Loucy (cell line): Measurements from ENCODE around the gene GPR153.

Experiments
- H2AFZ ChIP-seq: fragments of 200-600 bp; sonication (generic); 2 replicates; pipeline ENCODE4 v1.6.0; 2016; ENCODE audit warnings: antibody characterized with exemption, mild to moderate bottlenecking, low read length, moderate library complexity
- H3F3A ChIP-seq: fragments of 200-600 bp; 2 replicates; pipeline ENCODE4 v1.6.0; 2016; ENCODE audit warnings: antibody characterized with exemption, low read depth, mild to moderate bottlenecking
- H3K27me3 ChIP-seq: fragments of 200-600 bp; sonication (generic); 2 replicates; pipeline ENCODE4 v1.6.1; 2014; ENCODE audit warnings: low read length, mild to moderate bottlenecking; ENCODE audit not compliant: insufficient read depth, poor library complexity, severe bottlenecking
- H3K36me3 ChIP-seq: fragments of 200-600 bp; sonication (generic); 2 replicates; pipeline ENCODE4 v1.6.1; 2016; ENCODE audit warnings: low read length; ENCODE audit not compliant: insufficient read depth
- H3K4me1 ChIP-seq: fragments of 200-600 bp; sonication (generic); 2 replicates; pipeline ENCODE4 v1.5.1; 2014; ENCODE audit warnings: low read length, mild to moderate bottlenecking; ENCODE audit not compliant: insufficient read depth, poor library complexity, severe bottlenecking
- H3K4me2 ChIP-seq: fragments of 200-600 bp; sonication (generic); 2 replicates; pipeline ENCODE4 v1.6.0; 2014; ENCODE audit warnings: antibody characterized with exemption, low read length, low read depth, mild to moderate bottlenecking; ENCODE audit not compliant: poor library complexity, severe bottlenecking
- H3K4me3 ChIP-seq: fragments of 200-600 bp; sonication (generic); 2 replicates; pipeline ENCODE4 v1.5.1; 2014; ENCODE audit warnings: low read length, mild to moderate bottlenecking, mixed read lengths; ENCODE audit not compliant: poor library complexity, severe bottlenecking
- H3K79me2 ChIP-seq: fragments of 200-600 bp; sonication (generic); 2 replicates; pipeline ENCODE4 v1.6.1; 2014; ENCODE audit warnings: low read length; ENCODE audit not compliant: insufficient read depth
- H3K9ac ChIP-seq: fragments of 200-600 bp; sonication (generic); 2 replicates; pipeline ENCODE4 v1.6.0; 2014; ENCODE audit warnings: mild to moderate bottlenecking, low read depth, low read length, moderate library complexity; ENCODE audit not compliant: poor library complexity, severe bottlenecking
- H3K9me2 ChIP-seq: fragments of 200-600 bp; sonication (generic); replicated peaks from 2 replicates; pipeline ENCODE4 v1.6.1; 2016; ENCODE audit warnings: low read depth, low read length, mixed read lengths
- H3K9me3 ChIP-seq: fragments of 200-600 bp; sonication (generic); 2 replicates; pipeline ENCODE4 v1.6.1; 2014; ENCODE audit warnings: mild to moderate bottlenecking, antibody characterized with exemption, low read length, low read depth; ENCODE audit not compliant: insufficient read depth
- H4K20me1 ChIP-seq: fragments of 200-600 bp; sonication (generic); 2 replicates; pipeline ENCODE4 v1.6.0; 2014; ENCODE audit warnings: antibody characterized with exemption, low read length, mild to moderate bottlenecking; ENCODE audit not compliant: insufficient read depth, poor library complexity, severe bottlenecking
- CTCF ChIP-seq: fragments of 200-600 bp; sonication (generic); conservative IDR thresholded peaks from 2 replicates; pipeline ENCODE4 v1.5.1; 2014; ENCODE audit warnings: mild to moderate bottlenecking, antibody characterized with exemption, low read length
- EZH2phosphoT487 ChIP-seq: fragments of 200-600 bp; IDR thresholded peaks from 2 replicates; pipeline ENCODE4 v1.6.1; 2018; ENCODE audit warnings: antibody characterized with exemption, mild to moderate bottlenecking, moderate library complexity, borderline replicate concordance

Gene GPR153

DNA sequence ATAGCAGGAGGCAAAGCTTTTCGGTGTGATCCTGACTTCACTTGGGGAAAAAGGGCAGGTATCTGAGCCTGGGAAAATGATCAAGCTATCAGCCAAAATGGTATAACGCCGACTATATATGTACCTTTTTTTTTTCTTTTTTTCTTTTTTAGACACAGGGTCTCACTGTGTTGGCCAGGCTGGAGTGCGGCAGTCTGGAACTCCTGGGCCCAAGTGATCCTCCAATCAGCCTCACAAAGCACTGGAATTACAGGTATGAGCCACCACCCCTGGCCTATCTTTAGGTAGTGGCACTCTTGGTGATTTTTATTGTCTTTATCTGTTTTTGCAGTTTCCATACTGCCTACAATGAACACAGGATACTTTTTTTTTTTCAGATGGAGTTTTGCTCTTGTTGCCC is 23.8 kb downstream of the GPR153 start:
- Histone ChIP-seq H3K9me3 (no peaks in the 10 kb centered on the region), H3K27me3 (no peaks in the 10 kb centered on the region), H3K4me2 (no peak overlapping the region), H3K79me2 (peaks cover 35% of the 10 kb centered on the region), H3K9ac (no peak overlapping the region), H3K9me2 (no peaks in the 10 kb centered on the region), H4K20me1 (peaks cover 12% of the 10 kb centered on the region), H2AFZ (no peak overlapping the region), H3F3A (no peaks in the 10 kb centered on the region), H3K4me1 (peaks cover 21% of the 10 kb centered on the region), H3K4me3 (no peak overlapping the region), H3K36me3 (peaks cover 6% of the 10 kb centered on the region; the same call in 1 of the 2 replicates)
- TF ChIP-seq CTCF (no peak), EZH2phosphoT487 (no peak)

DNA sequence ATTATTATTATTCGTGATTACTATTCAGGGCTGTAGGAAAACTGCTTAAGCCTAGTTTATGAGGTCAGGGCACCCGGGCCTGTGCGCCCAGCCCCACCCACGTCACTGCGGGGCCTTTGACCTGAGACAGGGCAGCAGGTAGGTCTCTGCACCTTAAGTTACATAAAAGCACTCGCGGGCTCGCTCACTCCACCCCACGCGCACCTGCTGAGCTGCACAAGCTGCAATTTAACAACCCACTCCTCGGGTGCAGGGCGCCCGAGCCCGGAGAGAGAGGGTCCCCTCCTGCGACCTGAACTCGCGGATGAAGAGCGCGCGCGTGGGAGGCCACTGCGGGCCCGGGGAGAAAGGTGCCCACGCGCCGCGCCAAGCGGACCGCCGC is 25.6 kb downstream of the GPR153 start:
- peak overlapping the region; percentile 78 for H3K9ac ChIP-seq
- peak overlapping the region; percentile 81 for H3K4me3 ChIP-seq
- TF ChIP-seq CTCF (no peak), EZH2phosphoT487 (no peak)
- H3K9me2 ChIP-seq, result no peaks in the 10 kb centered on the region
- peaks cover 15% of the 10 kb centered on the region; the same call in 1 of the 2 replicates for H3K36me3 ChIP-seq
- peaks cover 29% of the 10 kb centered on the region for H3K4me1 ChIP-seq
- no peaks in the 10 kb centered on the region for H3K27me3 ChIP-seq
- H3F3A ChIP-seq, result no peaks in the 10 kb centered on the region
- H3K79me2 ChIP-seq, result peaks cover 50% of the 10 kb centered on the region
- peaks cover 12% of the 10 kb centered on the region for H4K20me1 ChIP-seq
- H3K9me3 ChIP-seq, result no peaks in the 10 kb centered on the region
- no peak overlapping the region for H2AFZ ChIP-seq
- peak overlapping the region; percentile 79 for H3K4me2 ChIP-seq

DNA sequence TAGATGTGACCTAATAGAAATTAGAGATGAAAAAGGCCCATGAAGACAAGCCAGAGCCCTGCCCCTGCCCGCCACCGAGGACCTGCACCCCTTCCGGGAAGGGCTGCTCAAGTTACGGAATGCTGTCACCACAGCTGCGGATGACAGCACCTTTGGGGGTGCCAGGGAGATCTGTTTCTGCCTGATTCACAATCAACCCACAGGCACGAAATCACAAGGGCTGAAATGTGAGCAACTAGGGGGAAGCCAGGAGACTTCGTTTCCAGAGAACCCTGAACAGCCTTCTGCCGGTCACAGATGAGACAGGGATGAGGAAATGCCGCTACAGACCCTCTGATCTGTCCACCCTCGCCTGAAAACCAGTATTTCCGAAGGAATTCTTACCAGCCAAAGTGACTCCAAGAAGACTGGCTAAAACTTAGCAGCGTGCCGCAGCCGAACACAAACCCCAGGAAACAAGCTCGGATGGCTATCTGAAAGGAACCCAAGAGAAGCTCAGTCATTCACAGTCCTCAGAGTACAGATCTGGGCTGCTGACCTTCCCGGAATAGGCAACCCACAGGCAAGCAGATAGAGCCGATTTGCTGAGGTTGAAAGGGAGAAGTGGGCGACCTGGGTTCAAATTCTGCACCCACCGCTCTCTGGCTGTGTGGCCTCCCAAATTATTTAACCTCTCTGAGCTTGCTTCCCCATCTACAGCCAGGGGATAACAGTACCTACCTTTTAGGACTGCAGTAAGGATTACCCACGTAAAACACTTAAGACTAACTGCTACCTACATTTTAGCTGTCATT is 26.2 kb downstream of the GPR153 start:
- no peak overlapping the region for H2AFZ ChIP-seq
- H3K4me3 ChIP-seq, result peak overlapping the region; percentile 81
- no peaks in the 10 kb centered on the region for H3K9me2 ChIP-seq
- peak overlapping the region; percentile 78 for H3K9ac ChIP-seq
- H3K36me3 ChIP-seq, result peaks cover 20% of the 10 kb centered on the region; the same call in 1 of the 2 replicates
- H3F3A ChIP-seq, result no peaks in the 10 kb centered on the region
- peaks cover 29% of the 10 kb centered on the region for H3K4me1 ChIP-seq
- TF ChIP-seq EZH2phosphoT487 (no peak), CTCF (no peak)
- no peaks in the 10 kb centered on the region for H3K9me3 ChIP-seq
- no peaks in the 10 kb centered on the region for H3K27me3 ChIP-seq
- H4K20me1 ChIP-seq, result peaks cover 12% of the 10 kb centered on the region
- peaks cover 54% of the 10 kb centered on the region for H3K79me2 ChIP-seq
- H3K4me2 ChIP-seq, result peak overlapping the region; percentile 79
